HepG2 (cell line): ENCODE measurements around the gene POFUT2. TPM values are rescaled to one million over a fixed set of nuclear protein-coding genes. Genes with fewer than 3 reads are reported as not detected.

Source experiments
- ATAC-seq: fragments of 200-7000 bp; cut with Tn5 transposase; 3 replicates; pipeline ENCODE4 v1.9.1; 2020; ENCODE audit warnings: mild to moderate bottlenecking, moderate library complexity
- Bru-seq: library from RNA; stranded (reverse); fragments of 400-500 nt; gene quantifications from one replicate; lab custom pipeline; 2021; lab: Mats Ljungman, UMichigan
- BruChase-seq, 2 experiments: library from RNA; stranded (reverse); fragments of 400-500 nt; gene quantifications; one replicate each; lab custom pipeline; 2021; lab: Mats Ljungman, UMichigan
- BruUV-seq: library from RNA; stranded (reverse); fragments of 400-500 nt; replicated peaks from 2 replicates; lab custom pipeline; 2021; lab: Mats Ljungman, UMichigan
- CTCF ChIA-PET: fragments of 300-600 bp; formaldehyde crosslinking; extraction: SDS; loops from one replicate; lab custom pipeline; 2021; ENCODE audit warnings: low total read pairs, inconsistent platforms, low intra/inter-chr PET ratio; lab: Yijun Ruan, JAX
- POLR2A ChIA-PET: fragments of 350-600 bp; sonication (Branson Sonifier 250); formaldehyde crosslinking; loops from one replicate; lab custom pipeline; 2020; ENCODE audit warnings: antibody characterized with exemption, inconsistent platforms; lab: Yijun Ruan, JAX
- DNase-seq: peaks from one replicate; pipeline ENCODE4 v3.0.0-alpha.2; 2015; ENCODE audit warnings: low spot score
- FAIRE-seq: peaks from 3 replicates; lab custom pipeline; 2011; peaks lifted over from hg19 to GRCh38; lab: Jason Lieb, UNC
- H2AFZ ChIP-seq: one replicate; pipeline ENCODE4 v1.6.1; 2011; ENCODE audit warnings: low read length, inconsistent platforms
- H3K27ac ChIP-seq: fragments of 300-600 bp; 3 replicates; pipeline ENCODE4 v1.8.0; 2011; ENCODE audit warnings: mixed run types, mild to moderate bottlenecking, mixed read lengths, low read length, inconsistent platforms; ENCODE audit not compliant: insufficient read depth; ENCODE audit errors: extremely low read length
- H3K27me3 ChIP-seq, 2 experiments: fragments of 200-600 bp in 1 of 2; 2 replicates in 1 of 2; 3 replicates in 1 of 2; pipeline versions ENCODE4 v1.6.0 to v1.8.0; 2011; ENCODE audit warnings: low read length in 2 of 2, mild to moderate bottlenecking in 2 of 2, moderate library complexity in 2 of 2, inconsistent platforms in 1 of 2; ENCODE audit not compliant: insufficient read depth in 2 of 2, control insufficient read depth in 1 of 2
- H3K36me3 ChIP-seq, 2 experiments: fragments of 200-600 bp in 1 of 2; replicated peaks in 1 of 2; 2 replicates in 1 of 2; 3 replicates in 1 of 2; pipeline versions ENCODE4 v1.5.1 to v1.8.0; 2011; ENCODE audit warnings: low read length in 2 of 2, inconsistent platforms in 1 of 2; ENCODE audit not compliant: insufficient read depth in 2 of 2, control insufficient read depth in 1 of 2
- H3K4me1 ChIP-seq: 2 replicates; pipeline ENCODE4 v1.5.1; 2012; ENCODE audit warnings: low read length, inconsistent platforms; ENCODE audit not compliant: insufficient read depth
- H3K4me2 ChIP-seq: 2 replicates; pipeline ENCODE4 v1.6.0; 2011; ENCODE audit warnings: low read depth, low read length, inconsistent platforms
- H3K4me3 ChIP-seq, 3 experiments: fragments of 200-600 bp in 1 of 3; sonication (generic), shearing (Covaris generic) in 1 of 3; replicated peaks in 1 of 3; 2 replicates each; pipeline ENCODE4 v1.5.1; 2011 to 2016; ENCODE audit warnings: low read length in 3 of 3, inconsistent platforms in 2 of 3, low read depth in 2 of 3, mild to moderate bottlenecking in 2 of 3, control low read depth in 1 of 3, mixed read lengths in 1 of 3; ENCODE audit not compliant: insufficient read depth in 1 of 3
- H3K79me2 ChIP-seq: one replicate; pipeline ENCODE4 v1.6.1; 2011; ENCODE audit warnings: low read length, inconsistent platforms; ENCODE audit not compliant: insufficient read depth
- H3K9ac ChIP-seq: 2 replicates; pipeline ENCODE4 v1.6.0; 2011; ENCODE audit warnings: mild to moderate bottlenecking, low read depth, low read length, inconsistent platforms; ENCODE audit not compliant: insufficient read depth
- H3K9me3 ChIP-seq: 2 replicates; pipeline ENCODE4 v1.5.1; 2012; ENCODE audit warnings: mild to moderate bottlenecking, low read length
- H4K20me1 ChIP-seq: 2 replicates; pipeline ENCODE4 v1.6.0; 2011; ENCODE audit warnings: inconsistent platforms, mild to moderate bottlenecking, low read length, moderate library complexity; ENCODE audit not compliant: insufficient read depth
- ASH2L ChIP-seq: fragments of 300-600, 200-600 bp; sonication (generic); IDR thresholded peaks from 2 replicates; pipeline ENCODE4 v1.7.0; 2017; ENCODE audit warnings: low read depth, mild to moderate bottlenecking, moderate library complexity, mixed read lengths, low read length; ENCODE audit not compliant: insufficient read length
- ATM ChIP-seq: fragments of 450-650 bp; IDR thresholded peaks from 2 replicates; pipeline ENCODE4 v1.7.1; 2017; ENCODE audit warnings: mild to moderate bottlenecking, borderline replicate concordance
- DR1 ChIP-seq: sonication (generic); formaldehyde crosslinking; IDR thresholded peaks from 2 replicates; pipeline ENCODE4 v1.8.0; 2021; ENCODE audit warnings: mild to moderate bottlenecking, missing genetic modification reagents, inconsistent platforms
- GTF2F1 ChIP-seq: fragments of 150-350 bp; IDR thresholded peaks from 2 replicates; pipeline ENCODE4 v1.6.1; 2014; ENCODE audit warnings: low read length
- HOXA3 ChIP-seq: sonication (generic); formaldehyde crosslinking; IDR thresholded peaks from 2 replicates; pipeline ENCODE4 v1.5.0; 2020; ENCODE audit warnings: missing genetic modification reagents
- KDM4B ChIP-seq: sonication (generic); formaldehyde crosslinking; IDR thresholded peaks from 2 replicates; pipeline ENCODE4 v1.4.0; 2020; ENCODE audit warnings: missing genetic modification reagents
- MYC ChIP-seq: sonication (generic); formaldehyde crosslinking; IDR thresholded peaks from 2 replicates; pipeline ENCODE4 v1.9.0; 2021; ENCODE audit warnings: missing genetic modification reagents, borderline replicate concordance
- REPIN1 ChIP-seq: sonication (generic); formaldehyde crosslinking; IDR thresholded peaks from 2 replicates; pipeline ENCODE4 v1.8.0; 2022; ENCODE audit warnings: missing genetic modification reagents, low read depth, mild to moderate bottlenecking, borderline replicate concordance
- RXRA ChIP-seq: sonication (generic); formaldehyde crosslinking; IDR thresholded peaks from 2 replicates; pipeline ENCODE4 v1.5.1; 2020; ENCODE audit warnings: missing genetic modification reagents
- SALL1 ChIP-seq: sonication (generic); formaldehyde crosslinking; IDR thresholded peaks from 2 replicates; pipeline ENCODE4 v1.8.0; 2022; ENCODE audit warnings: mild to moderate bottlenecking, missing genetic modification reagents
- SRSF1 ChIP-seq: fragments of 200-400 bp; formaldehyde crosslinking; optimal IDR thresholded peaks from 2 replicates; pipeline ENCODE3; 2017; ENCODE audit warnings: mild to moderate bottlenecking, low read depth, low read length, moderate library complexity
- TSC22D2 ChIP-seq: sonication (generic); formaldehyde crosslinking; IDR thresholded peaks from 2 replicates; pipeline ENCODE4 v1.5.1; 2020; ENCODE audit warnings: missing genetic modification reagents, mild to moderate bottlenecking, borderline replicate concordance
- YEATS4 ChIP-seq: sonication (generic); formaldehyde crosslinking; IDR thresholded peaks from 2 replicates; pipeline ENCODE4 v1.4.0; 2020; ENCODE audit warnings: missing genetic modification reagents, borderline replicate concordance
- ZBTB7B ChIP-seq: sonication (generic); formaldehyde crosslinking; IDR thresholded peaks from 2 replicates; pipeline ENCODE4 v1.4.0; 2020; ENCODE audit warnings: missing genetic modification reagents
- ZFP1 ChIP-seq: IDR thresholded peaks from 2 replicates; pipeline ENCODE4 v1.6.1; 2016
- ZNF274 ChIP-seq: sonication (generic); formaldehyde crosslinking; IDR thresholded peaks from 2 replicates; pipeline ENCODE4 v1.5.1; 2020; ENCODE audit warnings: mild to moderate bottlenecking, missing genetic modification reagents
- ZNF546 ChIP-seq: sonication (generic); formaldehyde crosslinking; conservative IDR thresholded peaks from 2 replicates; pipeline ENCODE4 v1.8.1; 2023; ENCODE audit warnings: mild to moderate bottlenecking, missing genetic modification reagents
- WGBS: methylation state at CpG from one replicate; pipeline ENCODE4 v1.1.6; 2017; ENCODE audit warnings: low lambda C conversion rate; 5-methylcytosine and 5-hydroxymethylcytosine counted together
- in situ Hi-C: cut with HindIII; loops from 2 replicates; pipeline ENCODE4 v1.10.0; 2017; ENCODE audit warnings: low pct_unique_long_range_greater_than_20kb; ENCODE audit not compliant: extremely low pct_ligation_motif_present
- intact Hi-C: fragments of 100-400 bp; cut with micrococcal nuclease; formaldehyde crosslinking; loops from one replicate; pipeline ENCODE4 v1.10.0; 2022; ENCODE audit not compliant: unreplicated experiment
- long read RNA-seq, 2 experiments: library from RNA in 1 of 2; library from polyadenylated mRNA in 1 of 2; stranded (forward) in 1 of 2; unstranded in 1 of 2; transcript quantifications; one replicate each; pipeline ENCODE4 v2.0.0, GENCODE V29; 2019 to 2022
- polyA minus RNA-seq, 3 experiments: library from RNA; depleted of rRNA, polyadenylated mRNA; stranded (reverse); fragments of >200 nt; gene quantifications; 2 replicates each; pipeline ENCODE4 v1.2.3, GENCODE V29; 2011; ENCODE audit warnings: low replicate concordance in 1 of 3
- polyA plus RNA-seq, 8 experiments: library from polyadenylated mRNA; depleted of rRNA in 3 of 8; stranded (reverse) in 7 of 8; unstranded in 1 of 8; fragments of >200 nt; fragmentation: Illumina TruSeq in 4 of 8; extraction: Trizol in 4 of 8; gene quantifications; 2 replicates each; pipeline versions ENCODE4 v1.2.1 to v1.2.3, GENCODE V29; 2011 to 2016; ENCODE audit warnings: low read depth in 4 of 8, missing spikeins in 1 of 8, mixed read lengths in 1 of 8; ENCODE audit not compliant: insufficient read depth in 1 of 8
- total RNA-seq, 5 experiments: library from RNA; depleted of rRNA; stranded (reverse); fragments of >200 nt; fragmentation: Illumina TruSeq; extraction: Trizol; gene quantifications; 2 replicates each; pipeline ENCODE4 v1.2.3, GENCODE V29; 2016; ENCODE audit warnings: low read depth in 1 of 5
- TF ChIP-seq, protein P1 (sequence below): sonication (generic); formaldehyde crosslinking; IDR thresholded peaks from 2 replicates; pipeline ENCODE4 v1.5.0; 2020; ENCODE audit warnings: missing genetic modification reagents, mild to moderate bottlenecking, borderline replicate concordance

POFUT2 gene
- total RNA-seq (2016; rRNA removed; fragmentation: Illumina TruSeq; extraction: Trizol): 9.8 and 24.0 TPM in 2 replicates
- 2.9 and 4.1 TPM in 2 replicates for total RNA-seq (2016; cell fraction: cytosol; rRNA removed; fragmentation: Illumina TruSeq; extraction: Trizol; ENCODE audit: low read depth)
- total RNA-seq (2016; cell fraction: insoluble cytoplasmic fraction; rRNA removed; fragmentation: Illumina TruSeq; extraction: Trizol): 8.5 and 20.1 TPM in 2 replicates
- total RNA-seq (2016; cell fraction: membrane; rRNA removed; fragmentation: Illumina TruSeq; extraction: Trizol): 7.7 and 7.9 TPM in 2 replicates
- 29.0 and 30.4 TPM in 2 replicates for total RNA-seq (2016; cell fraction: nucleus; rRNA removed; fragmentation: Illumina TruSeq; extraction: Trizol)
- 21.7 and 22.8 TPM in 2 replicates for polyA plus RNA-seq (2011; rRNA removed)
- 14.9 and 16.0 TPM in 2 replicates for polyA plus RNA-seq (2011; cell fraction: cytosol; rRNA removed)
- 67.0 and 84.3 TPM in 2 replicates for polyA plus RNA-seq (2011; cell fraction: nucleus; rRNA removed)
- polyA plus RNA-seq (2012): 25.3 and 34.5 TPM in 2 replicates
- polyA plus RNA-seq (2016; cell fraction: cytosol; fragmentation: Illumina TruSeq; extraction: Trizol; ENCODE audit: low read depth): 3.3 and 3.7 TPM in 2 replicates
- 7.8 and 10.0 TPM in 2 replicates for polyA plus RNA-seq (2016; cell fraction: insoluble cytoplasmic fraction; fragmentation: Illumina TruSeq; extraction: Trizol; ENCODE audit: low read depth)
- 6.3 and 6.9 TPM in 2 replicates for polyA plus RNA-seq (2016; cell fraction: membrane; fragmentation: Illumina TruSeq; extraction: Trizol; ENCODE audit: low read depth)
- polyA plus RNA-seq (2016; cell fraction: nucleus; fragmentation: Illumina TruSeq; extraction: Trizol; ENCODE audit: insufficient read depth, low read depth): 66.5 TPM in 2 replicates
- 10.4 and 14.1 TPM in 2 replicates for polyA minus RNA-seq (2011; rRNA and poly(A)+ RNA removed; ENCODE audit: low replicate concordance)
- 8.6 and 9.1 TPM in 2 replicates for polyA minus RNA-seq (2011; cell fraction: cytosol; rRNA and poly(A)+ RNA removed)
- polyA minus RNA-seq (2011; cell fraction: nucleus; rRNA and poly(A)+ RNA removed): 22.9 and 23.1 TPM in 2 replicates
- Bru-seq, nascent RNA: percentile 65 among the genes with signal in this experiment
- BruChase-seq, experiment 1, labeled RNA remaining after a 6-hour chase: percentile 82 among the genes with signal in this experiment
- percentile 79 among the genes with signal in this experiment for BruChase-seq, experiment 2, labeled RNA remaining after a 2-hour chase
- long read RNA-seq, experiment 1, partial matches to known transcripts: 0 of 6 reads
- long read RNA-seq, experiment 1, other reads (novel, unspliced or antisense): 2 of 6 reads
- long read RNA-seq, experiment 2, transcript POFUT2-203 (9 exons, 2,871 nt): major isoform, 52 of 99 reads
- long read RNA-seq, experiment 2, partial matches to known transcripts: 17 of 99 reads
- long read RNA-seq, experiment 2, other reads (novel, unspliced or antisense): 28 of 99 reads

DNA sequence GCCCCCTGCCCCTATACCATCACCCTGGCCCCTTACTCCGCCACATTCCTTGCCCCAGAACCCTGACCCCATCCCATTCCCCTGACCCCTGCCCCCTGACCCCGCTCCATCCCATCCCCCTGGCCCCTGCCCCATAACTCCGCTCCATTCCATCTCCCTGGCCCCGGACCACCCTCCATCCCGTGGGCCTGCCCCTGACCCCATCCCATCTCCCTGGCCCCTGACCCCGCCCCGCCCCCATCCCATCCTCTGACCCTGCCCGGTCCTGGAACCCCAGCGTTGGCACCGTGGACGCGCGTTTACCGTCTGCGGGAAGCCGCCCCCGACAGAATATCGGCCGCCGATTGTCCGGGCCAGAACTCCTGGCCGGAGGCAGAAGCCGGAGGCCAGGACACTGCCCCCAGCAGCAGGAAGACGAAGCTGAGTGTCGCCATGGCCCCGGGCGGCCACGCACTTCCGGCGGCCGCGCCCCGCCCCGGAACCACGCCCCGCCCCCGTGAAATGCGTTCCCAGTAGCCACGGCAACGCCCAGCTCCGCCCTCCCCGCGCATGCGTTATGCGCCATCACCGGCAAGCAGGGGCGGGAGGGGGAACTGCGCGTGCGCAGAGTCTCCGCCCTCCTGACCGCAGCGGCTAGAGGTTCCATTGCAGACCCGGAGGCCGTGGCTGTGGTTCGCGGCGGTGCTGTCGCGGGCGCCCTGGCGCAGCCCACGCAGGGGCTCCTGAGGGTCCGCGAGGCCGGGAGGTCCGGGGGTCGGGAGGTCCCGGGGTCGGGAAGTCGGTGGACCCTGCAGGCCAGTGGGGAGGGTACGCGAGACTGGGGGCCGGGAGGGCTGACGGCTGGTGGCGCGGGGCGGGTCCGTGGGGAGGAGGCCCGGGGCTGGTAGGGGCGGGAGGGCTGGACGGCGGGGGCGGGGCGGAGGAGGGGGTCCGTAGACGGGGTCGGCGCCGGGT lies at the start of gene POFUT2:
TSS of gene POFUT2 (minus strand) at position 458 of the 954 bp plus-strand sequence. CDS start at position 434, 24 bp downstream.
- peak within 1 kb of the TSS; percentile 81 for H3K9ac ChIP-seq
- 3% methylated on average over 36 of the region's 90 CpGs for WGBS
- H3K36me3 ChIP-seq: peaks cover 16 to 25% of the 10 kb centered on the region in 2 experiments; a peak in 4 of 5 replicates
- FAIRE-seq (peak; percentile 64), ATAC-seq (peak; percentile 73), DNase-seq (peak; percentile 86)
- H2AFZ ChIP-seq: no peak within 1 kb of the TSS
- no peaks in the 10 kb centered on the region for H3K27me3 ChIP-seq
- in situ Hi-C loops (no loop called here), intact Hi-C loops (no loop called here)
- H3K4me3 ChIP-seq: peak within 1 kb of the TSS; percentile 81 to 95 (median 85)
- no TSS peak for BruUV-seq
- peak within 1 kb of the TSS; percentile 51 for H3K27ac ChIP-seq
- POLR2A ChIA-PET: interaction anchor here (0.7 to 2.6 kb wide), 13 partner anchors 19 to 268 kb away, joined by 3 to 13 read pairs (median 6); no protein-coding TSS in a partner anchor
- no peaks in the 10 kb centered on the region for H4K20me1 ChIP-seq
- peak within 1 kb of the TSS; percentile 75 for H3K4me2 ChIP-seq
- H3K9me3 ChIP-seq: no peaks in the 10 kb centered on the region
- H3K4me1 ChIP-seq: peaks cover 28% of the 10 kb centered on the region
- peaks cover 13% of the 10 kb centered on the region for H3K79me2 ChIP-seq
- CTCF ChIA-PET: no interaction called here
- TF ChIP-seq SALL1 (CRISPR knock-in tag): peak; percentile 58; the same call in 1 of the 2 replicates
- TF ChIP-seq ATM: no peak
- TF ChIP-seq, protein P1, sequence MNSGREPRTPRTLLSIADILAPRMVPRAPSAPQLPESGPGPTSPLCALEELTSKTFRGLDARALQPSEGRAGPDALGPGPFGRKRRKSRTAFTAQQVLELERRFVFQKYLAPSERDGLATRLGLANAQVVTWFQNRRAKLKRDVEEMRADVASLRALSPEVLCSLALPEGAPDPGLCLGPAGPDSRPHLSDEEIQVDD: peak; percentile 7; the same call in 1 of the 2 replicates
- 0 out of 2 replicates have a peak, but pooled peaks have one; percentile 31 for TF ChIP-seq ZNF274
- peak; percentile 55 for TF ChIP-seq SRSF1
- TF ChIP-seq MYC: peak; percentile 34; the same call in 1 of the 2 replicates
- peak; percentile 62; the same call in 1 of the 2 replicates for TF ChIP-seq DR1 (CRISPR knock-in tag)
- peak; percentile 31 for TF ChIP-seq ASH2L
- 0 out of 2 replicates have a peak, but pooled peaks have one; percentile 33 for TF ChIP-seq ZBTB7B (CRISPR knock-in tag)
- TF ChIP-seq ZFP1 (CRISPR knock-in tag): no peak
- TF ChIP-seq KDM4B (CRISPR knock-in tag): no peak
- TF ChIP-seq RXRA: peak; percentile 43; the same call in 1 of the 2 replicates
- peak; percentile 69 for TF ChIP-seq YEATS4
- 0 out of 2 replicates have a peak, but pooled peaks have one; percentile 6 for TF ChIP-seq TSC22D2 (CRISPR knock-in tag)
- TF ChIP-seq GTF2F1: no peak
- 0 out of 2 replicates have a peak, but pooled peaks have one; percentile 48 for TF ChIP-seq ZNF546 (CRISPR knock-in tag)
- TF ChIP-seq REPIN1 (CRISPR knock-in tag): no peak; the same call in 1 of the 2 replicates
- 0 out of 2 replicates have a peak, but pooled peaks have one; percentile 31 for TF ChIP-seq HOXA3
